GM20431 (cell line): ENCODE results near the gene PTH2.

Experiments
- in situ Hi-C: fragments of 300-500 bp; cut with MseI, MboI; formaldehyde crosslinking; loops from one replicate; pipeline ENCODE4 v1.15.0; 2020; ENCODE audit warnings: low sequenced_read_pairs; ENCODE audit not compliant: unreplicated experiment

PTH2 gene

GRCh38 chr19:49415810-49416200 lies 7.4 kb downstream of the PTH2 start:
- in situ Hi-C loops: no loop called here

- in situ Hi-C loops: no loop called here
Observed at GRCh38 chr19:49415102-49415809, 8.0 kb downstream of the PTH2 start.

GRCh38 chr19:49414256-49414655 lies 9.0 kb downstream of the PTH2 start:
- in situ Hi-C loops: no loop called here

- in situ Hi-C loops: no loop called here
Observed at GRCh38 chr19:49413348-49413747, 9.9 kb downstream of the PTH2 start.

GRCh38 chr19:49411681-49412326 lies 11.4 kb downstream of the PTH2 start:
- in situ Hi-C loops: no loop called here

- in situ Hi-C loops: no loop called here
Observed at GRCh38 chr19:49409441-49410029, 13.7 kb downstream of the PTH2 start.

GRCh38 chr19:49408816-49409440 lies 14.3 kb downstream of the PTH2 start:
- in situ Hi-C loops: no loop called here

GRCh38 chr19:49407482-49408015 lies 15.7 kb downstream of the PTH2 start:
- in situ Hi-C loops: no loop called here

GRCh38 chr19:49407079-49407478 lies 16.2 kb downstream of the PTH2 start:
- in situ Hi-C loops: no loop called here

- in situ Hi-C loops: no loop called here
Observed at GRCh38 chr19:49403404-49404187, 19.6 kb downstream of the PTH2 start.

- in situ Hi-C loops: no loop called here
Observed at GRCh38 chr19:49400029-49400428, 23.2 kb downstream of the PTH2 start.

GRCh38 chr19:49398931-49399330 lies 24.3 kb downstream of the PTH2 start:
- in situ Hi-C loops: no loop called here

GRCh38 chr19:49398001-49398615 lies 25.1 kb downstream of the PTH2 start:
- in situ Hi-C loops: no loop called here

- in situ Hi-C loops: no loop called here
Observed at GRCh38 chr19:49396738-49397505, 26.3 kb downstream of the PTH2 start.

GRCh38 chr19:49395581-49396407 lies 27.4 kb downstream of the PTH2 start:
- in situ Hi-C loops: no loop called here

- in situ Hi-C loops: no loop called here
Observed at GRCh38 chr19:49393881-49394280, 29.4 kb downstream of the PTH2 start.

- in situ Hi-C loops: no loop called here
Observed at GRCh38 chr19:49391581-49392399, 31.5 kb downstream of the PTH2 start.
